ENCODE measurements around the gene HOXA6. TPM values are rescaled to one million over a fixed set of nuclear protein-coding genes. Genes with fewer than 3 reads are reported as not detected.

Gene HOXA6
- polyA plus RNA-seq, 3 donors, result not detected

DNA sequence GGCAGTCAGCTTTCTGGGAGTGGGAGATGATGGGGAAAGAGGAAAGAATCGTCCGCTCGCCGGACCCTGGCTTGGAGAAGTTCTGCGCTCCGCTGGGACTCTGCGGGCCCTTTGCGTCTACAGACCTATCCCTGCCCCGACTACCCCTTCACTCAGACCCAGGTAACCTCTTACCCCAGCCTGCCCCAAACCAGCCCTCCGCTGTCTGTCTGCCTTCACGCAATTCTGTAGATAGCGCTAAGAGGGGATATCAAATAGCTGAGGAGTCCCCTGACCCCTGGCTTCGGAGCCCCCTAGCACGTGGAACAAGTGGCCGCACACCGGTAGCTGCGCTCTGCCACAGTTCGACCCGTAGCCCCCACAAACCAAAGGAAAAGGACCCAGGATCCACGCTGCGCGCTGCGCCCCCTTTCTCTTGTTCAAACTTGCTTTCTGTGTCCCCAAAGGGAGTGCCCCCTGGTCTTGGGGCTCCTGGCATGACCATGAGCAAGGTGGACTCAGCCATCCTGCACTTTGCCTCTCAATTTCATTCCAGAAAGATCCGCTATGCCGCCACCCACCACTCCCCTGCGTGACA lies 24.0 kb downstream of the HOXA6 start:
- 98% methylated on average over 14 of the region's 26 CpGs for WGBS (ENCODE audit: insufficient coverage)
- no peak overlapping the region for H3K4me2 ChIP-seq (replicated peaks; ENCODE audit: extremely low read depth, low read length, poor library complexity, severe bottlenecking)
- no peak overlapping the region for H3K4me3 Mint-ChIP-seq

GRCh38 chr7:27123007-27123476 lies 24.5 kb downstream of the HOXA6 start:
- Mint-ChIP-seq H3K36me3 (no peaks in the 10 kb centered on the region), H3K9me3 (peaks cover 0 to 3% (median 0%) of the 10 kb centered on the region in 7 donors), H3K4me3 (no peak overlapping the region), H3K27ac (peak overlapping the region in 1 of 7 donors; percentile 55), H3K4me1 (peaks cover 8% of the 10 kb centered on the region), H3K27me3 (ENCODE audit: low read depth in 3 of 3) (peaks cover 3 to 6% (median 5%) of the 10 kb centered on the region in 3 donors)
- no peak overlapping the region for H3K9ac ChIP-seq (ENCODE audit: insufficient read depth, low read length, poor library complexity, severe bottlenecking)
- no peaks in the 10 kb centered on the region for H3K4me1 ChIP-seq (ENCODE audit: control insufficient read depth in 1 of 2, insufficient read depth in 2 of 2, low read length in 2 of 2)
- no peak overlapping the region for H3K4me3 ChIP-seq (replicated peaks in 1 of 3; ENCODE audit: low read depth in 2 of 3, low read length in 3 of 3)
- H3K9me3 ChIP-seq (replicated peaks in 1 of 2; ENCODE audit: control insufficient read depth in 1 of 2, insufficient read depth in 1 of 2, low read length in 2 of 2), result no peaks in the 10 kb centered on the region
- no peaks in the 10 kb centered on the region for H3K36me3 ChIP-seq (replicated peaks in 1 of 2; ENCODE audit: control insufficient read depth in 1 of 2, insufficient read depth in 2 of 2, low read length in 2 of 2)
- H3K4me2 ChIP-seq (replicated peaks; ENCODE audit: extremely low read depth, low read length, poor library complexity, severe bottlenecking), result no peak overlapping the region
- no peaks in the 10 kb centered on the region for H4K20me1 ChIP-seq (ENCODE audit: insufficient read depth, low read length)
- no peak for DNase-seq
- H2AFZ ChIP-seq (ENCODE audit: insufficient read depth, low read depth, low read length, poor library complexity, severe bottlenecking), result no peak overlapping the region
- no peaks in the 10 kb centered on the region for H3K79me2 ChIP-seq (ENCODE audit: insufficient read depth, low read length)
- WGBS (ENCODE audit: insufficient coverage), result 85% methylated on average over 6 of the region's 14 CpGs
- H3K27me3 ChIP-seq (ENCODE audit: control insufficient read depth in 2 of 2, insufficient read depth in 2 of 2, low read length in 2 of 2), result no peaks in the 10 kb centered on the region
- intact Hi-C loops (cut with micrococcal nuclease), result no loop called here
- H3K27ac ChIP-seq (ENCODE audit: low read depth in 1 of 2, low read length in 2 of 2), result no peak overlapping the region
- TF ChIP-seq CTCF (IDR thresholded peaks at IDR 0.05), result no peak

More for the DNA sequence above, 24.0 kb downstream of the HOXA6 start:
- H3K79me2 ChIP-seq (ENCODE audit: insufficient read depth, low read length), result no peaks in the 10 kb centered on the region
- no peaks in the 10 kb centered on the region for H4K20me1 ChIP-seq (ENCODE audit: insufficient read depth, low read length)
- H3K27ac Mint-ChIP-seq, result no peak overlapping the region
- peaks cover 0 to 3% (median 0%) of the 10 kb centered on the region in 7 donors for H3K9me3 Mint-ChIP-seq
- intact Hi-C loops (cut with micrococcal nuclease), result no loop called here
- H3K36me3 ChIP-seq (replicated peaks in 1 of 2; ENCODE audit: control insufficient read depth in 1 of 2, insufficient read depth in 2 of 2, low read length in 2 of 2), result no peaks in the 10 kb centered on the region
- H3K4me3 ChIP-seq (replicated peaks in 1 of 3; ENCODE audit: low read depth in 2 of 3, low read length in 3 of 3), result no peak overlapping the region
- H3K9me3 ChIP-seq (replicated peaks in 1 of 2; ENCODE audit: control insufficient read depth in 1 of 2, insufficient read depth in 1 of 2, low read length in 2 of 2), result no peaks in the 10 kb centered on the region
- H3K9ac ChIP-seq (ENCODE audit: insufficient read depth, low read length, poor library complexity, severe bottlenecking), result no peak overlapping the region
- no peak overlapping the region for H2AFZ ChIP-seq (ENCODE audit: insufficient read depth, low read depth, low read length, poor library complexity, severe bottlenecking)
- peaks cover 6% of the 10 kb centered on the region for H3K4me1 Mint-ChIP-seq
- TF ChIP-seq CTCF (IDR thresholded peaks at IDR 0.05), result no peak
- H3K4me1 ChIP-seq (ENCODE audit: control insufficient read depth in 1 of 2, insufficient read depth in 2 of 2, low read length in 2 of 2), result no peaks in the 10 kb centered on the region
- no peak for DNase-seq
- H3K27me3 Mint-ChIP-seq (ENCODE audit: low read depth in 3 of 3), result peaks cover 3 to 6% (median 5%) of the 10 kb centered on the region in 3 donors
- no peak overlapping the region for H3K27ac ChIP-seq (ENCODE audit: low read depth in 1 of 2, low read length in 2 of 2)
- no peaks in the 10 kb centered on the region for H3K27me3 ChIP-seq (ENCODE audit: control insufficient read depth in 2 of 2, insufficient read depth in 2 of 2, low read length in 2 of 2)
- H3K36me3 Mint-ChIP-seq, result no peaks in the 10 kb centered on the region

All from CD14-positive monocyte (primary cell).